Vagina (tissue), 2 donors: Measurements from ENCODE around the gene TVP23C.
"Not testable (repeated sequence)": the region's sequence is repeated elsewhere in the genome, so short reads cannot be mapped to it uniquely, and the experiment has no call there.

Experiments
- CTCF ChIP-seq, 3 experiments: fragments of 450-650 bp in 2 of 3; fragments of 200-600 bp in 1 of 3; sonication (generic) in 1 of 3; IDR thresholded peaks; one replicate each; pipeline ENCODE4 v1.5.1; 2017 to 2019; ENCODE audit warnings: antibody characterized with exemption in 3 of 3, mild to moderate bottlenecking in 2 of 3, moderate library complexity in 2 of 3
- POLR2A ChIP-seq, 2 donors: fragments of 450-650 bp; IDR thresholded peaks; one replicate each; pipeline ENCODE4 v1.6.1; 2017; ENCODE audit warnings: antibody characterized with exemption in 2 of 2, mild to moderate bottlenecking in 2 of 2, moderate library complexity in 2 of 2
- POLR2AphosphoS5 ChIP-seq, 2 donors: sonication (generic); formaldehyde crosslinking; IDR thresholded peaks; one replicate each; pipeline ENCODE4 v1.9.0; 2017; ENCODE audit warnings: antibody characterized with exemption in 2 of 2, mild to moderate bottlenecking in 2 of 2, low read depth in 1 of 2; ENCODE audit not compliant: insufficient read depth in 1 of 2

GRCh38 chr17:15561439-15561838 is 1.8 kb downstream of the TVP23C start:
- TF ChIP-seq POLR2A (IDR thresholded peaks at IDR 0.05); CTCF (IDR thresholded peaks at IDR 0.05); POLR2AphosphoS5 (IDR thresholded peaks at IDR 0.05; ENCODE audit: insufficient read depth in 1 of 2, low read depth in 1 of 2): not testable (repeated sequence)
